HTERT RPE-1 (cell line): ENCODE data around the gene ALK.

Source experiments
- in situ Hi-C: fragments of 300-500 bp; cut with MboI; formaldehyde crosslinking; loops from 4 replicates; pipeline ENCODE4 v1.14.3; 2020; ENCODE audit warnings: low sequenced_read_pairs

Gene ALK

DNA sequence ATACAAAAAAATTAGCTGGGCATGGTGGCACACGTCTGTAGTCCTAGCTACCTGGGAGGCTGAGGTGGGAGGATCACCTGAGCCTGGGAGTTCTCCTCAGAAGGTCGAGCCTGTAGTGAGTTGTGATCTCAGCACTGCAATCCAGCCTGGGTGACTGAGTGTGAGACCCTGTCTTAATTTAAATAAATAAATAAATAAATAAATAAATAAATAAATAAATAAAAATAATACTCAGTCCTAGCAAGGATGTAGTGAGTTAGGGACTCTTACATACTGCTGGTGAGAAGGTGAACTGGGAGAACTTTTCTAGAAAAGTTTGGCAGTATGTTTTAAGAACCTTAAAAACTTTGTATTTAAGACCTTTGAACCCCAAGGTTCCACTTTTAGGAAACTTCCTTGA lies 576.1 kb downstream of the ALK start:
- in situ Hi-C loops, result no loop called here

DNA sequence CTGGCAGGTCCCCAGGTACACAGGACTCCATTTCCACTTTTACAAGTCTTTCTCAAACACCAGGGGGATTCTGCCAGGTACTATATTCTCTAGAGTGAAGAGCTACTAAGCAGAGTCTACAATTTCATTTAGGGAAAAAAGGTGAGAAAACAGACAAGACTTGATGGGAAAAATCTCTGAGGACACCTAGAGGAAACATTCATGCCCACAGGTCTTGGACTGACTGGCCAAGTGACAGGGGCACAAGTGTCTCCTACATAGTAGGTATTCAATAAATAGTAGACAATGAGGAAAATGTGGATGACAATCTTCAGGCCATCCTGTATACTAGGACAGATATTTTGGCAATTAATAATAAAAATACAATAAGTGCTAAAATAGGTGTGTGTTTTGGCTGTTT lies 577.6 kb downstream of the ALK start:
- in situ Hi-C loops, result no loop called here

DNA sequence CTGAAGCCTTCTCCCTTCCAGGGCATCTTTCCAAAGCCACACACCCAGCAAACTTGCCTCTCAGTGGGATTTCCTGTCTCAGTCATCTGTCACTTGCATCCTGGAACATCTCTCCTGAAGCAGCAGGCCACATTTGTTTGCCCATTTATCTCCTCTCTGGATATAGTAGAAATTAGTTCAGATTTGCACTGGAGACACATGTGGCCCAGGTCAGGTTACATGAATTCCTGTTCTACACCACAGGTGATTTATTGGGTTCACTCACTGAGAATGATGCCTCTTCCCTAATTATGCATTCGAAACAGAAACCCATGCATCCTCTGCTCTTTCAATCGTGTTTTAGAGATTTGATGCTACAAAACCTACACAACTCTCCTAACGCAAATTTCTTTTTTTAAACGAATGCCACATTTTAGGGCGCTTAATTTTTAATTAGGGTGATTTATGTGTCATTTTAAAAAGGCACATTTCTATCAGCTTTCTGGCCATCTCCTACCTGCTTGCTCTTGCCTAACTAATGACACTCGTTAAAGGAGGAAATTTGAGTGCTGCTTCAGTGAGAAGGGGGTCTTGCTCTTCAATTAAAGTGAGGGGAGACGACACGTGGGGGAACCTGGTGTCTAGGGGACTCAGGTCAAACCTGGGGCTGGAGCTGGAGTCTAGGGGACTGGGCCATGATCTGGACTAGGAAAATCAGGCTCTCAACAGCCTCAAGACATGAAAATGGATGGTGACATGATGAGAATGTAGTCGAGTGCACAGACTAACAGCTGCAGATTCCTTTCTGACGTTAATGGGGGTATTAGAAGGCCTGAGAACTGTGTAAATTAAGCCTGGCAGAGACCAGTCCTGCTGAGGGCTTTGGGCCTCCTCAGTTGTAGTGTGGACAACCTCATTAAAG lies 584.8 kb downstream of the ALK start:
- in situ Hi-C loops, result no loop called here

DNA sequence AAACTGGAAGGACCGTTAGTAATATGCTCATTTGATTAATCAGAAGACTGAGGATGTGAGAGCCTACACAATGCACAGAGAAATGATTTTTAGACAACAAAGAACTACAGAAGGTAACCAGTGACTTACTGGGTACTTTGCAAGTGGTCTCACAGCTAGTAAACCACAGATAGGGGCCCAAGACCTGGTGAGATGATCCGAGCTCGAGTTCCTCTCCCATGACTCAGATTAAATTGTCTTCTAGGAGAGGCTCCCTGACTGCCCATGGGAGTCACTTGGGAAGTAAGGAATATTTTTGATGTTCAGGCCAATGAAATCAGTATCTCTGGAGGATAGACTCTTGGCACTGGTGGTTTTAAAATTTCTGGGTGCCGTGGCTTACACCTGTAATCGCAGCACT lies 586.0 kb downstream of the ALK start:
- in situ Hi-C loops, result no loop called here

DNA sequence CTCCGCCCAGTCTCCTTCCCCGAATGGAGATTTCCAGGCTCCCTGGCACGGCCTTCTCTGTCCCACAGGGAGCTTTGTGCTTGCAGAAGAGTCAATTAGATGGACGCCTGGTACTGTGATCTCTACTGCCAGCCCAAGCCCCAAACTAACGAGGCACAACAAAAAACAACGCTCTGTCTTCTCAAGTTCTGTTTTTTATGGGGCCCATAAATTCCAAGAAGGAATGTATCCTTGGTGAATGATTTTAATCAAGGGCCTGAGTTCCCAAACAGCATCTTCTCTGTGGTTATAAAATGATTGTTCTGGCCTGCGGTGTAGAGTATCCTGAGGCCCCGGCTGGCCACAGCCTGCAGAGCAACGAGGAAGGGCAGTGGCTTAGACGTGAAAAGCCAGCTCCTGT lies 586.7 kb downstream of the ALK start:
- in situ Hi-C loops, result no loop called here

DNA sequence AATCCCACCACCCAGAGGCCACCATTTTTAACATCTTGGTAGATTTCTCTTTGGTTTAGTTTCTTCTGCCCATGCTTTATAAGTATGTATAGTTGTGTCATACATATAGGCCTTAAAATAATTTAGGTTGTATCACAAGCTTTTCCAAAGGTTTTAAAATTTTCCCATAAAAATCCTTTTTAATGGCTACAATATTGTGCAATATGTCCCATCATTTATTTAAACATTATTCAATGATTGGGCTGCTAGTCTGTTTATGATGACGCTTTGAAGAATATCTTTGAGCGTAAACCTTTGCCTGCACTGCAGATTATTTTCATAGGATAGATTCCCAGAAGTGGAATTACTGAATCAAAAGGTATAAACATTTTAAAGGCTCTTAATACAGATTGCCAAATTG lies 588.8 kb downstream of the ALK start:
- in situ Hi-C loops, result no loop called here

DNA sequence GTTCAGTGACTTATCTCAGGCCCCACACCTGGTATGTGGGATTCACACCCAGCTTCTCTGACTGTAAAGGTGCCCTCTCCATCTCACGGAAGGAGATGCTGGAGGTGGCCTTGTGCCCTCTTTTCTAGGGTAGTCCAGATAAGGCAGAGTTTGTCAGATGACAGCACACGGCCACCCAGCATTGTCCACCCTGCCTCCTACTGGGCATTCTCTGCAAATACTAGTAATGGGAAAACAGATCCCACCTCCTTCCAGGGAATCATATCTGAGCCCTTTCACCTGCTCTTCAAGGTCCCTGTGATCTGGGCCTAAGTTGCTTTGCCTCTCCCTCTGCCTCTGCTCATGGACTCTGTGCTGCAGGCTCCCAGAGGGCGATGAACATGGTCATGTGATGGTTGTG lies 591.5 kb downstream of the ALK start:
- in situ Hi-C loops, result no loop called here

DNA sequence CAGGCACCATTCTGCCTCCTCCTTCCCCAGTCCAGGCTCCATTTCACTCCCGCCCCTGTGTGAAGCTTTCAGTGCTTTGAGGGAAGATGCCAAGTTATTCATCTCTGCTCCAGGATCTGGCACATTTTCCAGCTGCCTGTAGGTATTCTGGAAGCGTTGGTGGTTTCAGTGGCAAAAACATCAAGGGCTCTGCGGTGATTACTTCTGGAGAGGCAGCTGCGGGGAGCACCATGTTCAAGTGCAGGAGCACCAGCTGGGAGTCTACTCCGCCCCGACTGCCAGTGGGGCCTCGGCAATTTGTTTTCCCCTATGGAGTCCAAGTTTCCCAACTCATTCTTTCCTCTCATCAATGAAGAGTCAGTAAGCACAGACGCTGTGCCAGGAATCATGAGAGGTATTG lies 594.5 kb downstream of the ALK start:
- in situ Hi-C loops, result no loop called here

DNA sequence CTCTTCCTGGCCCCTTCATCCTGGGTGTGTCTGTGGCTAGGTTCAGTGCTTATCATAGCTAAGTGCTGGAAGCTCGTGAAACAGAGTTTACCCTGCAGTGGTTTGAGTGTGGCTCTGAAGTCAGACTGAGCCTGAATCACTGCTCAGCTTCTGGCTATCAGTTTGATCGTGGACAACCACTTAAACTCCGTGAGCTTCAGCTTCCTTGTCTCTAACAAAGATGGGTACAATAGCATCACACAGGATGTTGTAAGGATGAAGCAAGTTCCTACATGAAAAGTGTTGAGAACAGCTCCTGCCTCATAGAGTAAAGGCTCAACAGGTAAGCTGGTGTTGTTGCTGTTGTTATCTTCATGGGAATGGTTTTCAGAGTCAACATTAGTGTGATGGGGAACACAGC lies 595.8 kb downstream of the ALK start:
- in situ Hi-C loops, result no loop called here

DNA sequence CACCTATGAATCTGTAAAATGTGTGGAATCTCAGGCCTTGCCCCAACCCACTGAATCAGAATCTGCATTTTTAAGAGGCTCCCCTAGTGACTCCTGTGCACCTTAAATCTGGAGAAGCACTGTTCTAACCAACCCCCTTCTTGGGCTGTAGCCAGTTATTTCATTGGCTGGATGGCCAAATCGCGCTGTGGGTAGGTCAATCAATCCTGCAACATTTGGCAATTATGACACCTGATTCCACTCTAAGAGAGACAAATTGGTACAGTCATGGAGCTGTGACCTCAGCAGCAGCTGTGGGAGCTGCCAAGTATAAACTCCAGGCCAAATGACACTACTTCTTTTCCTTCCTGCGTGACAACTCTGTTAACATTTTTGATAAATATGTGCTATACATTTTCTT lies 597.4 kb downstream of the ALK start:
- in situ Hi-C loops, result no loop called here

DNA sequence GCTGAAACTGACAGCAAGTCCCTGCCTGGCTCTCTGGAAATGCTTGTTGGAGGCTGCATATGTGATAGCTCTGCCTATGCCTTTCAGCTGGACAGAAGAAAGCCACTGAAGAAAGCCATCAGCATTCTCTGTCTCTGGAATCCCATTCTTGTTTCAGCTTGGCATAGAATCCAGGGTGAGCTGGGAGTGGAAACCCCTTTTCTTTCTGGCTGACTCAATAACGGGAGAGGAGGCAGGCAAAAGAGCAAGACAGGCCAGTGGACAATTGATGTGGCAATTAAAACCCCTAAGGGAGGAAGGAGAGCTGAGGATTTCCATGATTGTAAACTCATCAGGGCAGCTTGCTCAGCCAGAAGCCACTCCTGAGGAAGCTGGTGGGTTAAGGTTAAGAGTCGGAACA lies 598.1 kb downstream of the ALK start:
- in situ Hi-C loops, result no loop called here

DNA sequence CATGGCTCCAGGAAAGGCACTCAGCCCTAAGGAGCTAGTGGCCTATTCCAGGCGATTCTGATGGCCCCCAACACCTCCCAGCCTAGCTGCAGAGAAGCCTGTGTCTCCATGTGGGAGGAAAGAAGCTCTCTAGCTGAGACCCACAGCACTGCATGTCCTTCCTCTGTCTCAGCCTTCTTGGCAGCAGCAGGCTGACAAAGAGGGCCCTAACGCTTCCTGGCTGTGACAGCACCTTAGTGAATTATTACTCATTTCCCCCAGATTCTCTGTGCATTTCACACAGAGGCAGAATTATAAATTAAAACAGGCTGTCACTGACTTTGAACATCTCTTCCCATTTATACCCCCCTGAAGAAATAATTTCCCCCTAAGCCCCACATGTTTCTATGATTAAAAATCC lies 599.4 kb downstream of the ALK start:
- in situ Hi-C loops, result no loop called here

DNA sequence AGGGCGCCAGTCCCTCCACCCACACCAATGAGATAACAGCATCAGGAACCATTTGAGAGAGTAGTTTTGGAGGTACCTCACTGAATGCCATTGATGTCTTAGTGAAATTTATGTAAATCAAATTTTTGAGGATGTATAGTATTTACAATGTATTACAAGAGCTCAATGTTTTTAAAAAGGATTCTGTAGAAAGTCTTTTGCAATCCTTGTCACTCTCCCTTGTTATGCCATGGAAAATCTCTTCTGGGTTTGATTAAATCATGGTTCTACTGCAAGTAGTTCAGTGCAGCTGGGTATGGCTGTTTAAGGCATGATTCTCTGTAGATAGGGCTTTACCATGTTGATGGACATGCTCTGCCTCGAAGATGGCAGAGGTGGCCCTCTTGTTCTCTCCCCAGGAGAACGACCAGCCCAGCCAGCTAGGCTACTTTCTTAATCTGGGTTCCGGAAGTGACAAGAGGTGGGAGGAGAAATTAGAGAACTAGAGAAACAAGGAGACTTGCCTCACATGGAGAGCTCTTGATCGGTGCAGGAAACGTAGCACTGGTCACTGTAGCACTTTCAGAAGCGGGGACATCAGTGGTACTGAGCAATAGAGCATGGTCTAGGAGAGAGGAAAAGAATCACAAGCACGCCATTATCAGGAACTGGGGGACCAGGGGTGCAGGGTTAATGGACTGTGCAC lies 603.4 kb downstream of the ALK start:
- in situ Hi-C loops, result no loop called here

DNA sequence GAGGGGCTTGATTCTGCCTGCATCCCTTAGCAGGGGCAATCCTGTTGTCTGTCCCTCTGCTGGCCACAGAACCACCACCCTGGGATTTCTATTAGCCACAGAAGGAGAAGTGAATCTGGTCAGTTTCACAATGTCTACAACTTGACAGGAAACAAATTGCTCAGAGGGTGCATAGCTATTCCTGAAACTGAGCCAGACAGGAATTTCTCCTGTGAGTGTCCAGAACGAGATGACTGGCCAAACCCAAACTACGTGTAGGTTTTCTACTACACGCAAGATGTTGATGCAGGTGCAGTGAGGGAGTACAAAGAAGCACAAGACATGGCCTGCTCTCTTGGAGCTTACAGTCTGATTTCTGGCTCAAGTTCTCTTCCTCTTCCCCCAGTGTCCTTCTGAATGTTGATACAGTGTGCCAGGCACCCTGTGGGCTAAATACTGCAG lies 604.3 kb downstream of the ALK start:
- in situ Hi-C loops, result no loop called here

DNA sequence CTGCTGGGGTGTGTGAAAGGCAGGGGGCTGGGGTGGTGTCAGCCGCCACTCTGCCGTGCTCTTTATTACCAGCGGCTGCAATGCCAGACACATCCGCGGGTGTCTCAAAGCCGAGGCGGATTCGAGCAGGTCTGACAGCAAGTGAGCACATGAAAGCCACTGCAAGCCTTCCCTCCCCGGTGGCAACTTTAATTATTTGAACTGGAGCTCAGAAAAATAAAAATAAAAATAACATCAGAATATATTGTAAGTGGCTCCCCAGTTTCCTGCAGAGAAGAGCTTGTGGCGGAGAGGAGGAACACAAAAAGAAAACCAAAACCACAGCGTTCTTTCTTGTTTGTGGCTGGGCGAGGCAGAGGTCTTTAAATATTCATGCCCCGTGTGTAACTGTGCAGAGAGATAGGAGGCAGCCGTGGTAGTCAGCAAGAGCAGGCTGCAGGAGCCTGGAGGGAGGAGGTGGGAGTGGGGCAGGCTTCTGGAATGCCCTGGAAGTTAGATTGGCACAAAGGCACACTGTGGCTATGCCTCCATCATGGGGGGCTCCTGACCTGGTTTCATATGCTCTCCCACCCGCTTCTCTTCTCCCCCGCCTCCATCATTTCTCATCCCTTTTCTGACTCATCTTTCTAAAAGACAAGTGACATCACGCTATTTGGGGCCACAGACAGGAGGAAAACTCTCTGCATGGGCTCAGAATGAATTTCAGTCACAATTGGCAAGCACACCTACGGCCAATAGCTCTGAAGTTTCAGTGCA lies 606.4 kb downstream of the ALK start:
- in situ Hi-C loops, result no loop called here

DNA sequence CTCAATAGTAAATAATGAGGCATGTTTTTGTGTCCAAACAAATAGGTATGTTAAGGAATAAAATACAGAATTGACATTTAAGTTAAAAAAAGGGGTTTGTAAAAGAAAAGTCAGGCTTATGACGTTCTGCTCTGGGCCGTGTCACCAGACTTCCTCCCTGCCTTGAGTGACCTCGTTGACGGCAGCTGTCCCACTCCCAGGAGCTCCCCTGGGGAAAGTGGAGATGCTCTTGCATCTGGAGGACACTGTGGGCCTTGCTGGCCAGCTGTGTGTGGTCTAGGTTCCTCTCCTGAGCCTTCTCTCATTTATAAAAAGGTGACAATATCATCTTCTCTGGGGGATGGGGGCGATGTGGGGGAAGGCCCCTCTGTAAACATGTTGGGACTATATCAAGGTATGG lies 609.9 kb downstream of the ALK start:
- in situ Hi-C loops, result no loop called here

DNA sequence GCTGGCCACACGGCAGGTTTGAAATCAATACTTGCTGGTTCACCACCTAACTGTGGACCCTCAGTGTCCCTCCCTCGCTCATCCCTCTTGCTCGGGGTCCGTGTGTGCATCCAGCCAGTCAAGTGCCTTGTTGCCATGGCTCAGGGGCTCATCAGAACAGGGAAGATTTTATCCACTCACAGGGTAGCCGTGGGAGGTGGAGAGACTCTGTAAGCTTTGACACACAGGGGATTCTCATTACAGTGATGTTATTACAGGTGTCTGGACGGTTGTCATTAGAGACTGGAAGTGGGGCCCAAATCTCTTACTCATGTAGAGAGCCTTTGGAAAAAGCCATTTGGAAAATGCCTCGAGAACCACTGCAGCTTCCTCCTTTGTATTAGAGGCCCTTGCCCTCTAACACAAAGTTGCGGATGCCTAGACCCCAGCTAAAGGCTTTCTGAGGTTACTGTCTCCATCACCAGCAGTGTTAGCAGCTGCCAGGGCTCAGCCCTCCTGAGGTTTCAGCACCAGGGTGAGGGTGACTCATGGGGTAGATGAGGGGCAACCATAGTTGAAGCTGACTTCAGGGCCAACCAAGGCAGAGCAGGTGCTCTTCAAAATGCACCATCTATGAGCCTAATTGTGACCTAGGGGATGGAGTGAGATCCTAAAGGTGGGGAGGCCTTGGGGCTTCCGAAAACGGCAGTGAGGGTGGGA lies 610.6 kb downstream of the ALK start:
- in situ Hi-C loops, result no loop called here

DNA sequence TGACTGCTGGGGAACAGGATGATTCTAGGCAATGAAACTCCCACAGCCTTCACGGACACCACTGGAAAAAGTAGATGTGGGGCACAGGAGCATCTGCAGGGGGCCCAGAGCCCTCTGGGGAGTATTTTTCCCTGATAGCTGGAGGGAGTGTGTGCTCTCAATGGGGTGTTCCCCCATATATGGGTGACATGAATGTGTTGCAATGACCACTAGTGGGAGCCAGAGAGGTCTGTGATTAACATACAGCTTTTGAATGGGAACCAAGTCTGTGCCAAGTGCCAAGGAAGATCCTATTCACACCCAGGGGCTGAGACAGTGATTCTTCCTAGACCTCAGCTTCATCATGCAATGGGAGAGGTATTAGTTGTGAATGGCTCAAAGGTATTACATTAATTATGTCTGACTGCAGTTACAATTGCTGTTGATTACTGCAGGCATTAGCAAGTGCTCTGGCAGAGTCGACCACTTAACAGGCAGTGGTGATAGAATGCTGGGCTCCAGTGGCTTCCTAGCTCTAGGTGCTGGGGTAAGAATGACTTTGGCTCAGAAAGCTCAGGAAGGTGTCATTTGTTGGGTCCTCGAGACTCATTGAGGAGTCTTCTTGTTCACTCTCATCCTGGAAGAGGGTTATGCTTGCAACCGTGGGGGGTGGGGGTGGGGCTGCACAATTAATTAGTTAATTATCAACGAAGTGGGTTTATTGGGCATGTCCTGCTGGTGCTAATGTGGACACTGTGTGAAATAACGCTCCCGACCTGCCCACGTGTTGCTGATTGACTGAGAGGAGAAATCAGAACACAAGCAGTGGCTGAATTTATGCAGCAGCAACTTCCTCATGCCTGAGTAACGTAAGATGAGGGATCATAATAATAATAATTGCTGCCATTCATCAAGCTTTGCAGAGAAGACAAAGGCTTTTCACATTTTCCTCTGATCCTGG lies 612.0 kb downstream of the ALK start:
- in situ Hi-C loops, result no loop called here

DNA sequence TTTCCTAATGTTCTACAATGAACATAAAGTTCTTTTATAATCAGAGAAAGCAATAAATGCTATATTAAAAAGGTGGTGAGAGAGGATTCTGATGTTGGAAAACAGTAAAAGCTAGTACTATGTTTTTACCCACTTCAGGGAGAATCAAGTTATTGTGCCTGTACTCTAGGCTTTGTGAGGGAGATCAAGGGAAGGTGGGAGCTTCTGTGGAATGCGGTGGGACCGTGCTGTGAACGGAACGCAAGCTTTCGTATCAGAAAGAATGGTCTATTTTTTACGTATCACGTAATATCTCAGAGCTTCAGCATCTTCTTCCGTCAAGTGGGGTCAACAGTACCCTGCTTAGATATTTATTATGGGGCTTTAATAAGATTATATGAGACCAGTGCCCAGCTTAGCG lies 613.0 kb downstream of the ALK start:
- in situ Hi-C loops, result no loop called here

DNA sequence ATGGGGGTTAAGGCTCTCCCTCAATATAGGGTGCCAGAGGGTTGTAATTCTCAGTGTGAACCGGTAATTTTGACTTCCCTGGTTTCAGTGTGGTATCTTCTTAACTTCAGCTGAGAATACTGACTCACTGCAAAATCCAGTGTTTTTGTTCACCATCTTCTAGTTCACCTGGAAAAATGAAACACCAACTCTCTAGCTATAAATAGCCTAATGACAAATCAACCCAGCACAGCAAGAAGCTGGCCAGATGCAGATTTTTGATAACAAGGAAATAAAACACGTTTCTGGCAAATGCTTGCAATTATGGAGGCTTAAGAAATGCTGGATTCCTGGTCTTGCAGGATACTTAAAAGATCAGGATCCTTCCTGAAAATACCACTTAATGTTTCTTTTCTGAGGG lies 613.9 kb downstream of the ALK start:
- in situ Hi-C loops, result no loop called here
